H1 (cell line): ENCODE measurements around the gene PRKCH. TPM values are rescaled to one million over a fixed set of nuclear protein-coding genes. Genes with fewer than 3 reads are reported as not detected.

ENCODE experiments used
- CHD1 ChIP-seq: IDR thresholded peaks from 2 replicates; pipeline ENCODE4 v1.6.1; 2012; ENCODE audit warnings: low read depth, low read length, improper control_type of control experiment
- CHD7 ChIP-seq: fragments of 300-600 bp; sonication (generic); IDR thresholded peaks from 2 replicates; pipeline ENCODE4 v1.7.1; 2012; ENCODE audit warnings: low read length, moderate library complexity, mild to moderate bottlenecking, inconsistent platforms; ENCODE audit not compliant: insufficient replicate concordance
- GTF2F1 ChIP-seq: IDR thresholded peaks from 2 replicates; pipeline ENCODE4 v1.6.1; 2012; ENCODE audit warnings: low read depth, low read length, improper control_type of control experiment, borderline replicate concordance
- JUND ChIP-seq: IDR thresholded peaks from 2 replicates; pipeline ENCODE4 v1.6.1; 2011; ENCODE audit warnings: mild to moderate bottlenecking, improper control_type of control experiment, low read length
- RBBP5 ChIP-seq: IDR thresholded peaks from 2 replicates; pipeline ENCODE4 v1.7.1; 2012; ENCODE audit warnings: low read depth, mild to moderate bottlenecking, inconsistent platforms, low read length, moderate library complexity, borderline replicate concordance
- SAP30 ChIP-seq: fragments of 300-600 bp; sonication (generic); IDR thresholded peaks from 2 replicates; pipeline ENCODE4 v1.7.1; 2012; ENCODE audit warnings: low read length, moderate library complexity, mild to moderate bottlenecking, inconsistent platforms; ENCODE audit not compliant: insufficient read depth, insufficient replicate concordance
- SIN3A ChIP-seq, 2 experiments: IDR thresholded peaks in 1 of 2; conservative IDR thresholded peaks in 1 of 2; 2 replicates each; pipeline ENCODE4 v1.6.1; 2011 to 2012; ENCODE audit warnings: low read length in 2 of 2, improper control_type of control experiment in 1 of 2, low read depth in 1 of 2, mild to moderate bottlenecking in 1 of 2
- SIX5 ChIP-seq: IDR thresholded peaks from 2 replicates; pipeline ENCODE4 v1.6.1; 2011; ENCODE audit warnings: mild to moderate bottlenecking, low read depth, low read length
- YY1 ChIP-seq: IDR thresholded peaks from 2 replicates; pipeline ENCODE4 v1.6.1; 2011; ENCODE audit warnings: low read depth, mild to moderate bottlenecking, low read length
- polyA plus RNA-seq, 7 experiments: library from polyadenylated mRNA; depleted of rRNA in 3 of 7; stranded (reverse) in 5 of 7; unstranded in 2 of 7; fragments of >200 nt in 5 of 7; fragments of 200-250 nt in 2 of 7; gene quantifications; 1 replicate in 5 of 7; 2 replicates in 1 of 7; 4 replicates in 1 of 7; pipeline versions ENCODE4 v1.2.1 to v1.2.3, GENCODE V29; 2011 to 2013; ENCODE audit warnings: missing spikeins in 2 of 7, mixed read lengths in 2 of 7
- total RNA-seq: library from RNA; stranded (reverse); fragmentation: NEBNext Ultra II Directional; extraction: Animal tissue kit (Norgen Biotek cat#: 25700); gene quantifications from 2 replicates; pipeline ENCODE4 v1.2.1, GENCODE V29; 2021

The PRKCH gene
- total and polyA plus RNA-seq, 2 of the 8 experiments (the other 6 are each of a cell fraction or from before 2014, with no cell fraction given) = 6.4 to 7.0 TPM

- TF ChIP-seq GTF2F1 (no peak), SIN3A (conservative IDR thresholded peaks at IDR 0.05 in 1 of 2, IDR thresholded peaks at IDR 0.05 in 1 of 2; ENCODE audit: low read depth in 1 of 2, low read length in 2 of 2) (no peak), JUND (no peak), SIX5 (no peak), SAP30 (no peak), YY1 (no peak), CHD1 (no peak), RBBP5 (no peak), CHD7 (no peak)
Measured at GRCh38 chr14:61556455-61556854, 235.1 kb downstream of the PRKCH start (continued).
